HG03558 (cell line): ENCODE measurements around the gene HSPB8.
"Not testable (repeated sequence)": the region's sequence is repeated elsewhere in the genome, so short reads cannot be mapped to it uniquely, and the experiment has no call there.

Experiments used
- ATAC-seq: cut with Tn5 transposase; IDR thresholded peaks from one replicate; pipeline ENCODE4 v1.9.1; 2021; ENCODE audit warnings: moderate number of reproducible peaks; ENCODE audit not compliant: unreplicated experiment; ENCODE audit errors: extremely low read depth

Gene HSPB8

DNA sequence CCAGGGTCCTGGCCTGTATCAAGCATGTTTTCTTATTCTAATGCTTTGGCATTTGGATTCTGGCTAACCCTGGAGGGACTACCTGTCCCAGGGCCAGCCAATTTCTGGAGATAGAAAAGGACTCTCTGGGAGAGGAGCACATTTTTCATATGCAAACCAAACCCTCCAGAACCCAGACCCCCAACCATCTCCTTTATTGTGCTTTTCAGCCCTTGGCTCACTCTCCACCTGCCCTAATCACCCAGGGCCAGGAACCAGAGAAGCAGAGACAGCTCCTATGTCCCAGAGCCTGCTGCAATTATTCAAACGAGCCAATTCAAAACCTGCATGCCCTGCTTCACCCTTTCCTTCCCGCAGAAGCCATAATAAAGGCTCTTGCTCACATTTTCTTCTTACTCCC, 23.8 kb downstream of the HSPB8 start:
- no peak for ATAC-seq

DNA sequence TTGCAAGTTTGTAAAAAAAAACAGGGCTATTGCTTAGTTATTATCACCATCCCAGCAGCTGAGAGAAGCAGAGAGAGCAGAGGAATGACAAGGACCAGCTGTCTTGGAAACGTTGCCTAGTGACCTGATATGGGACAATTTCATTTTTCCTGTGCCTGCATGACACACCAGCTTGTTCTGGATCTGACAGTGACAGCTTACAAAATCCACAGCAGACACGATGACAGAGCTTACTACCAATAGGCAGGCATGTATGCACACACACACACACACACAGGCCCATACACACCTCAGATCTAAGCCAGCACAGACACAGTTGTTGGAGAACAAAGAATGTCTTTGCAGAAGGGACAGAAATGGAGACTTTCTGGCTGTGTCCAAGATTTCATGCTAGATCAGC, 25.4 kb downstream of the HSPB8 start:
- ATAC-seq, result no peak

DNA sequence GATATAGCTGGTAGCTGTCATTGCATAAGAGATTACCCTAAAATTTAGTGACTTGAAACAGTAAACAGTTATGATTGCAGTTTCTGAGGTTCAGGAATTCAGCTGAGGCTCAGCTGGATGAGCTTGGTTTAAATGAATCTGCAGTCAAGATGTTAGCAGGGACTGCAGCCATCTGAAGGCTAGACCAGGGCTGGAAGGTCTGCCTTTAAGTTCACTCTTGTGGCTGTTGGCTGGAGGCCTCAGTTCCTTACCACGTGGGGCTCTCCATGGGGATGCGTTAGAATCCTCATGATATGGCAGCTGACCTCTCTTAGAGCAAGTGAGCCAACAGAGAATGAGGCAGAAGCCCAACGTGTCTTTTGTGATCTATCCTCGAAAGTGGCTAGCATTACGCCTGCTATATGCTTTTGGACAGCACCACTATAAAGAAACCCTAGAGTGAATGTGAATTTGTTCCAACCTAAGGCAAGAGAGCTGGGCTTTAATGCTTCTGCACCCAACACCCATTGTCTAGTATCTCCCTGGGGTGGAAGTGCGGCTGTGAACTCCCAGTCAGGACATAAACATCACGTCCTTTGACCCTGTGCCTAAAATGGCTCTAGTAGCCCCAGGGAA, 26.0 kb downstream of the HSPB8 start:
- ATAC-seq, result no peak

- ATAC-seq, result no peak
These were observed 27.8 kb downstream of the HSPB8 start for GRCh38 chr12:119206348-119207062.

GRCh38 chr12:119207063-119207560, 28.4 kb downstream of the HSPB8 start:
- ATAC-seq, result no peak

DNA sequence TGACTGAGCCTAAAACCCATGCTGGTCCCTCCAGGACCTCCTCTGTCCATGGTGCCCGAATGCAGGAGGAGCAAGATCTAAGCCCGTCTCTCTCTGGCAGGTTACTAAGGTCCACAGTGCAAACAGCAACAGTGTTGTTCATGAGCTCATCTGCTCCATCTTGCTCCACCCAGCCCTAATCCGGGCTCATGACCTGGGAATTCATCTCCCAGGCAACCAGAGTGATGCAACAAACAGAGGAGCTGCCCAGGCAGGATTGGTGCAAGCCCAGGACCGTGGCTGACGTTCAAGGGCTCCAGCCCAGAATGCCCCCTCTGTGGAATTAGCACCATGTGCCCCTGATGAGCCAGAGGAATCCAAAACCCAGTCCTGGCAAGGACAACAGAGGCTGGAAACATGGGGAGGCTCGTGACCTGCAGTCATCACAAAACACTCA, 29.9 kb downstream of the HSPB8 start:
- no peak for ATAC-seq

GRCh38 chr12:119211884-119212283, 33.2 kb downstream of the HSPB8 start:
- ATAC-seq, result no peak

- ATAC-seq, result no peak
These were observed 37.4 kb downstream of the HSPB8 start for GRCh38 chr12:119216084-119216483.

- not testable (repeated sequence) for ATAC-seq
These were observed 40.1 kb downstream of the HSPB8 start for GRCh38 chr12:119218875-119219274.

DNA sequence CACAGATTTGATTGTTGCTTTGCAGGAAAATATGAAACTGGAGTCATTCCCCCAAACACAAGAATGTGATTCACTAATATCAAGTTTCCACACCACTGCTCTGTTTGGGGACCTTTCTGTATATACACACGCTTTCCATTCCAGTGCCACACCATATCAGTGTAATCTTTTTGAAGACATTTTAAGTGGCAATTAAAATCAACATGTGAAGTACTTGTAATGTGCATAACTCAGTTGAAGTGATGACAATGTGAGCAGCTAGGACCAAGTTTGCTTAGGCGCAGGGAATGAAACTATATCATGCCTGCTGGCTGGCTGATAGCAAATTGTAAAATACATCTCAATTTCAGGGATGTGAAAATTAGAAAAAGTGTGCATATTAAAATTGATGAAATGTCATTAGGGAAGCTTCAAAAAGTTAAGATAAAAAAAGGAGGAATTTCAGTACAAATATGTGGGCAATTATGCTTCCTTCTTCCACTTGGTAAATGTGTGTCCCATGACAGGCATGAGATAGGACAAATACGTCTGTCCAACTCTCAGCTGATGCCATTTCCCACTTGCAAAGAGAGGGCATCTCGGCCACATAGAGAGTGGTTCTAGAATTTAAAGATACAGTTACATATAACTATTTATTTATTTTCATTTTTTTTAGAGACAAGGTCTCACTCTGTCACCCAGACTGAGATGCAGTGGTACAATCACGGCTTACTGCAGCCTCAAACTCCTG, 43.7 kb downstream of the HSPB8 start:
- ATAC-seq, result no peak

GRCh38 chr12:119225454-119225853, 46.7 kb downstream of the HSPB8 start:
- ATAC-seq, result no peak

GRCh38 chr12:119227292-119227691, 48.6 kb downstream of the HSPB8 start:
- ATAC-seq, result no peak

DNA sequence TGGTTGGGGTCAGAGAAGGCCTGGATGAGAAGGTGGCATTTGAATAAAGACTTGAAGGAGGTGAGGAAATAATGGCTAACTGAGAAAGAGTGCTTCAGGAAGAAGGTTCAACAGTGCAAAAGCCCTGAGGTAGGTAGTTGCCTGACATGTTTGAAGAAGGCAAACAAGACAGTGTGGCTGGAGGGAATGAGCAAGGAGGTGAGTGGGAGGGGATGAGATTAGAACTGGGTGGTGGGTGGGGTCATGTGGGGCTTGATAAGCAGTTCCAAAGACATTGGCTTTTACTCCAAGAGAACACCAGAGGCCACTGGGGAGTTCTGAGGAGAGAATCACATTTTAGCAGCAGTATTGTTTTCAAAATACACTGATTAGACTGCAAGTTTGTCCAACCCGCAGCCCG, 50.5 kb downstream of the HSPB8 start:
- no peak for ATAC-seq

- ATAC-seq, result no peak
These were observed 51.1 kb downstream of the HSPB8 start for GRCh38 chr12:119229837-119230236.

DNA sequence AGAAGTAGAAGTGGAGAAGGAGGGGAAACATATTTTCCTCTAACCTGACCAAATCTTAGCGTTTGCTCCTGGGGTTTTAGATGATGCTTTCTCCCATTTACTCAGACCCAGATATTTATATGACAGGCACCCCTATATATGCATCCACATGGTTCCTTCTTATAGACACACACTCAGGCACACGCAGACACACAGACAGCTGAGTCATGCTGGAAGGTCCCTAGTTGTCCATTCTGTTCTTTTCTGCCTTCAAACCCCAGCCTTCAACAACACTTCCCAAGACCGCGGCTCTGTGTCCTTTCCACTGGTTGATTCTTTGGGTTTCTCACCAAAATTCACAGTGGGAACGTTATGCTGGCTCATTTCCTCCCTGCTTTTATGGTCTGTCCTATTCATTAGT, 52.1 kb downstream of the HSPB8 start:
- ATAC-seq, result no peak

DNA sequence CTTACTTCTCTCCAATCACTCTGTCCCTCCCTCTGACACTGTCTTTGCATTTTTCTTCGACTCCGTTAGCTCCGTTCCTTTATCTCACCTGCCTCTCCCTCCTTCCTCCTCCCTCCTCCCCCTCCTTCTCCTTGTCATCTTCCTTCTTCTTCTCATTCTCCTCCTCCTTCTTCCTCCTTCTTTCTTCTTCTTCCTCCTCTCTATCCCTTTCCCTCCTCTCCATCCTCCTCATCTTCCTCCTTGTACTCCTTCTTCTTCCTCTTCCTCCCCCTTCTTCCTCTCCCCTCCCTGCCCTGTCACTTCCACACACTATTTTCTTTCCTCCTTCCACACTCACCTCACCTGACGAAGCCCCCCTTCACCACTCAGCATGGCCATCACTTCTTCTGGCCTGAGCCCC, 53.0 kb downstream of the HSPB8 start:
- no peak for ATAC-seq

GRCh38 chr12:119235197-119235751, 56.5 kb downstream of the HSPB8 start:
- no peak for ATAC-seq

DNA sequence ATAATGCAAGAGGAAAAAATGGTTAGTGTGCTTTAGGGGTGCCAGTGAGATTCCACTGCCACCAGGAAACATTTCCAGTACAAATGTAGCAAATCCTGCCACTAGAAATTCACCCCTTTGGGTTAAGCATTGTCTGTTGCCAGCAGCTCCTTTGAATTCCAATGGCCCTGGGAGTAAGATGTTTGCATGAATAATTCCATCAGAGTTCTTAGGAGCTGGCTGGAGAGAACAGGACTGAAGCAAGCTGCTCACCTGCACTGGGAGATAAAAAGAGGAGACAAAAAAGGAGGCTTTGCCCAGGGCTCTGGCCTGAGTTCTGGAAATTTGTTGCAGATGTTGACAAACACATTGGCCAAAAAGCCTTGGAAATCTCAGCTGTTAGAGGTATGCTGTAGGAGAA, 57.6 kb downstream of the HSPB8 start:
- no peak for ATAC-seq

GRCh38 chr12:119239040-119239439, 60.3 kb downstream of the HSPB8 start:
- no peak for ATAC-seq

DNA sequence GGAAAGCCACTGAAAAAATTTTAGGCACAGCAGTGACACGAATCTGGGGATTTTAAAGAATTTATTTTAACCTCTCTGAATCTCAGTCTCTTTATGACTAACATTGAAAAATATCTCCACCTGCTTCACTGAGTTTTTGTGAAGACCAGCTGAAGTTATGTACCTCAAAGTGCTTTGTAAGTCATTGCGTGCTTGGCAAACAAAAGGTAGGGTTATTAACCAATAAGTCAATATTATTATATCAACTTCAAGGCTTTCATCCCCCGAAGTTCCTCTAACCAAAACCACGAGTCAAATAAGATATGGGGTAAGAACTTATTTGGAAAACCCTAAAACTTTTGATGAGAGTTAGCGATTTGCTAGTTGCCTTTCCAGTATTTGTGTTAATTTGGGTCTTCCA, 62.3 kb downstream of the HSPB8 start:
- ATAC-seq, result no peak

- ATAC-seq, result no peak
These were observed 62.9 kb downstream of the HSPB8 start for GRCh38 chr12:119241580-119242169.
